Activated CD4-positive, alpha-beta T cell treated with anti-CD3 and anti-CD28 coated beads, Interleukin-2, Interleukin-4, amounts not matched to agents 100 ng/mL and 50 ng/mL, durations not matched to agents 16 hours and 8 hours (primary cell): ENCODE results near the gene ACR.
A peak's percentile ranks its signal among the peaks of the same experiment; 100 is the strongest.

Experiments
- DNase-seq: peaks from one replicate; pipeline ENCODE4 v3.0.0-alpha.2; 2020; ENCODE audit warnings: low spot score

The ACR gene

GRCh38 chr22:50717709-50718351, 20.2 kb upstream of the ACR start:
- DNase-seq: no peak

GRCh38 chr22:50718352-50718709, 19.7 kb upstream of the ACR start:
- no peak for DNase-seq

- no peak for DNase-seq
Measured at GRCh38 chr22:50719814-50720300, 18.1 kb upstream of the ACR start.

GRCh38 chr22:50720301-50721256, 17.4 kb upstream of the ACR start:
- no peak for DNase-seq

- DNase-seq: no peak
Measured at GRCh38 chr22:50721257-50721844, 16.7 kb upstream of the ACR start.

GRCh38 chr22:50722048-50722701, 15.8 kb upstream of the ACR start:
- no peak for DNase-seq

- DNase-seq: no peak
Measured at GRCh38 chr22:50722716-50723428, 15.1 kb upstream of the ACR start.

GRCh38 chr22:50723991-50724390, 14.0 kb upstream of the ACR start:
- DNase-seq: no peak

GRCh38 chr22:50724616-50725015, 13.4 kb upstream of the ACR start:
- no peak for DNase-seq

- no peak for DNase-seq
Measured at GRCh38 chr22:50725597-50725996, 12.4 kb upstream of the ACR start.

GRCh38 chr22:50726643-50727340, 11.2 kb upstream of the ACR start:
- no peak for DNase-seq

GRCh38 chr22:50727678-50728522, 10.1 kb upstream of the ACR start:
- no peak for DNase-seq

GRCh38 chr22:50728523-50728931, 9.5 kb upstream of the ACR start:
- DNase-seq: no peak

- no peak for DNase-seq
Measured at GRCh38 chr22:50729391-50730012, 8.5 kb upstream of the ACR start.

- no peak for DNase-seq
Measured at GRCh38 chr22:50730013-50730891, 7.8 kb upstream of the ACR start.

- DNase-seq: no peak
Measured at GRCh38 chr22:50730941-50731661, 6.9 kb upstream of the ACR start.

- peak; percentile 52 for DNase-seq
Measured at GRCh38 chr22:50731811-50732624, 6.0 kb upstream of the ACR start.
